IPS DF 6.9 (cell line): ENCODE data around the gene CLEC19A.

Experiments
- DNase-seq: peaks from one replicate; pipeline ENCODE4 v3.0.0-alpha.2; 2013; ENCODE audit warnings: low read depth, low spot score
- H3K27ac ChIP-seq: one replicate; pipeline ENCODE4 v1.5.1; 2013; ENCODE audit warnings: low read length, control low read depth
- H3K27me3 ChIP-seq: 2 replicates; pipeline ENCODE4 v1.6.1; 2013; ENCODE audit warnings: mild to moderate bottlenecking, low read length; ENCODE audit not compliant: control insufficient read depth, insufficient read depth
- H3K36me3 ChIP-seq: 2 replicates; pipeline ENCODE4 v1.6.1; 2013; ENCODE audit warnings: low read length; ENCODE audit not compliant: control insufficient read depth, insufficient read depth
- H3K4me1 ChIP-seq: 2 replicates; pipeline ENCODE4 v1.6.1; 2013; ENCODE audit warnings: low read length; ENCODE audit not compliant: control insufficient read depth, insufficient read depth
- H3K4me3 ChIP-seq: 2 replicates; pipeline ENCODE4 v1.5.1; 2013; ENCODE audit warnings: mild to moderate bottlenecking, low read length
- H3K9me3 ChIP-seq: 2 replicates; pipeline ENCODE4 v1.6.1; 2013; ENCODE audit warnings: low read length, inconsistent platforms; ENCODE audit not compliant: control insufficient read depth, insufficient read depth
- WGBS: extraction: QIAGEN DNeasy Blood & Tissue Kit; methylation state at CpG from one replicate; pipeline ENCODE4 v1.1.7; 2013; ENCODE audit warnings: mixed read lengths, missing lambda C conversion rate; ENCODE audit not compliant: insufficient read length, insufficient coverage; 5-methylcytosine and 5-hydroxymethylcytosine counted together

CLEC19A gene

DNA sequence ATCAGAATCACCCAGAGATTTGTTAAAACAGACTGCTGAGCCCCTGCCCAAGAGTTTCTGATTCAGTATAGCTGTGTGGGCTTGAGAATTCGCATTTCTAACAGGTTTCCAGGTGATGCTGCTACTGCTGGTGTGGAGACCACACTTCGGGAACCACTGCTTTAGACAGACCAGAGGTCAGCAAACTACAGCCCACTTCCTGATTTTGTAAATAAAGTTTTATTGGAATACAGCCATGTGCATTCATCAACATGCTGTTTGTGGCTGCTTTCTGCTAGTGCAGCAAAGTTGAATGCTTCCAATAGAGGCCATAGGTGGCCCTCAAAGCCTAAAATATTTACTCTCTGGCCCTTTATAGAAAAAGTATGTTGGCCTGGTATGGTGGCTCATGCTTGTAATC is 32.6 kb upstream of the CLEC19A start:
- no peak for DNase-seq
- H3K4me1 ChIP-seq: no peaks in the 10 kb centered on the region; the same call in 1 of the 2 replicates
- H3K4me3 ChIP-seq: no peak overlapping the region
- no peaks in the 10 kb centered on the region for H3K27me3 ChIP-seq
- H3K27ac ChIP-seq: no peak overlapping the region
- H3K9me3 ChIP-seq: no peaks in the 10 kb centered on the region; the same call in 1 of the 2 replicates
- no peaks in the 10 kb centered on the region for H3K36me3 ChIP-seq
- WGBS: no CpG with 5 or more reads among the region's 2 CpGs

- Histone ChIP-seq H3K36me3 (no peaks in the 10 kb centered on the region), H3K27ac (no peak overlapping the region), H3K4me3 (no peak overlapping the region), H3K4me1 (no peaks in the 10 kb centered on the region; the same call in 1 of the 2 replicates), H3K9me3 (no peaks in the 10 kb centered on the region; the same call in 1 of the 2 replicates), H3K27me3 (no peaks in the 10 kb centered on the region)
- WGBS: no CpG with 5 or more reads among the region's 4 CpGs
- DNase-seq: no peak
These were observed 30.9 kb upstream of the CLEC19A start for GRCh38 chr16:19254611-19255010.

DNA sequence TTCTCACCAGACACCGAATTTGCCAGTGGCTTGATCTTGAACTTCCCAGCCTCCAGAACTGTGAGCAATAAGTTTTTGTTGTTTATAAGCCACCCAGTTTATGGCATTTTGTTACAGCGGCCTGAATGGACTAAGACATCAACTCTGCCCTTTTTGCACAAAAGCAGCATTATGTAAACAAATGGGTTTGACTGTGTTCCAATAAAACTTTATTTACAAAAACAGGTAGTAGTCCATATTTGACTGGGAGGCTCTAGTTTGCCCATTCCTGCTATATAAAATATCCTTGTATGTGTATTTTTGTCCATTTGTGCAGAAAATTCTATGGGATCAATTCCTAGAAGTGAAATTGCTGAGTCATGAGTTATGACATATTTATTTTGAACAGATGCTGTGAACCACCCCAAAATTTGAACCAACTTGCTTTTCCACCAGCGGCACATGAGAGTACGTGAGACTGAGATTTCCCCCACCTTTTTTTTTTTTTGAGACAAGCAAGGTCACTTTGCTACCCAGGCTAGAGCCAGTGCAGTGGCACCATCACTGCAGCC is 21.3 kb upstream of the CLEC19A start:
- H3K4me3 ChIP-seq: no peak overlapping the region
- H3K27ac ChIP-seq: no peak overlapping the region
- DNase-seq: no peak
- no peaks in the 10 kb centered on the region for H3K4me1 ChIP-seq
- no peaks in the 10 kb centered on the region for H3K36me3 ChIP-seq
- no peaks in the 10 kb centered on the region for H3K9me3 ChIP-seq
- H3K27me3 ChIP-seq: no peaks in the 10 kb centered on the region
- no CpG with 5 or more reads among the region's 4 CpGs for WGBS

GRCh38 chr16:19265380-19265930 is 20.1 kb upstream of the CLEC19A start:
- no peak for DNase-seq
- Histone ChIP-seq H3K27ac (no peak overlapping the region), H3K27me3 (no peaks in the 10 kb centered on the region), H3K4me1 (no peaks in the 10 kb centered on the region), H3K9me3 (no peaks in the 10 kb centered on the region), H3K36me3 (no peaks in the 10 kb centered on the region), H3K4me3 (no peak overlapping the region)
- no CpG with 5 or more reads among the region's 9 CpGs for WGBS

GRCh38 chr16:19266774-19267173 is 18.8 kb upstream of the CLEC19A start:
- no peaks in the 10 kb centered on the region for H3K36me3 ChIP-seq
- H3K4me1 ChIP-seq: no peaks in the 10 kb centered on the region
- no peak for DNase-seq
- H3K27me3 ChIP-seq: no peaks in the 10 kb centered on the region
- no CpG with 5 or more reads among the region's 11 CpGs for WGBS
- H3K27ac ChIP-seq: no peak overlapping the region
- no peak overlapping the region for H3K4me3 ChIP-seq
- no peaks in the 10 kb centered on the region for H3K9me3 ChIP-seq

- Histone ChIP-seq H3K4me3 (no peak overlapping the region), H3K27me3 (no peaks in the 10 kb centered on the region), H3K27ac (no peak overlapping the region), H3K4me1 (no peaks in the 10 kb centered on the region), H3K36me3 (no peaks in the 10 kb centered on the region), H3K9me3 (no peaks in the 10 kb centered on the region)
- no CpG with 5 or more reads among the region's 2 CpGs for WGBS
- DNase-seq: no peak
These were observed 16.4 kb upstream of the CLEC19A start for GRCh38 chr16:19269098-19269497.

- H3K4me1 ChIP-seq: no peaks in the 10 kb centered on the region
- no peak overlapping the region for H3K27ac ChIP-seq
- no CpG with 5 or more reads among the region's 1 CpG for WGBS
- no peak for DNase-seq
- H3K4me3 ChIP-seq: no peak overlapping the region
- H3K27me3 ChIP-seq: 0 out of 2 replicates have a peak, but pooled peaks cover 1% of the 10 kb centered on the region
- no peaks in the 10 kb centered on the region for H3K9me3 ChIP-seq
- H3K36me3 ChIP-seq: no peaks in the 10 kb centered on the region
These were observed 11.2 kb upstream of the CLEC19A start for GRCh38 chr16:19274165-19274797.

DNA sequence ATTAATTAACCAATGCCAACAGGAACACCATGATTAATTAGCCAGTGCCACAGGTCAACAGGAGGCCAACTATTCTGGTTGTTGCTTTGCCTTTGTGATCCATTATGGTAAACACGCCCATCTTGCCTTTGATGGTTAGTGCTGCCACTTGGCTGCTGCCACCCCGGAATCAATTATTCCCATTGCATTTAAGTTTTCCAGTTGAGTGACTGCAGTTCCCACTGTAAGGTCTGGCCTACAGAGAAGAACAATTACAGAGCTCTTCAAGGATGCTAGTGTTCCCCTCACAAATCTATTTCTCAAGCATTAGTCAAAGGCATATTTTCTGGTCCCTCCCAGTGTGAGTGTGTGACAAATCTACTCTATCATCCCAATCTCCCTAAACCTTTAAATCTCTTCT is 7.1 kb upstream of the CLEC19A start:
- Histone ChIP-seq H3K27ac (no peak overlapping the region), H3K27me3 (0 out of 2 replicates have a peak, but pooled peaks cover 1% of the 10 kb centered on the region), H3K4me3 (no peak overlapping the region), H3K9me3 (no peaks in the 10 kb centered on the region), H3K36me3 (no peaks in the 10 kb centered on the region), H3K4me1 (no peaks in the 10 kb centered on the region)
- no CpG with 5 or more reads among the region's 2 CpGs for WGBS
- DNase-seq: no peak

DNA sequence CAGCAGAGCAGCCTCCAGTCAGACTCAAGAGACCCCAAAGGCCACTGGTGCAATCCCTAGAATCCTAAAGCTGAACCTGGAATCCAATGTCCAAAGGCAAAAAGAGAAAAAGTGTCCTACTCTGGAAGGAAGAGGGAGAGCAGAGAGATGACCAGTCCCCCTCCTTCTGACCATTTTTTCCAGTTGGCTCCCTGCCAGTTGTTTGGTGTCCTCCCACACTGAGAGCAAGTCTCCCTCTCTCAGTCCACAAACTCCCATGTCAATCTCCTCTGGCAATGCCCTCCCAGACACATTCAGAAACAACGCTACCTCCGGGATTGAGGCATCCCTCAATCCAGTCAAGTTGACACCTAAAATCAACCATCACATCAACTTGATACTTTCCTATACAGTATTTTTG is 4.3 kb upstream of the CLEC19A start:
- no peak for DNase-seq
- Histone ChIP-seq H3K4me1 (no peaks in the 10 kb centered on the region), H3K9me3 (no peaks in the 10 kb centered on the region), H3K36me3 (no peaks in the 10 kb centered on the region), H3K27ac (no peak overlapping the region), H3K27me3 (0 out of 2 replicates have a peak, but pooled peaks cover 1% of the 10 kb centered on the region), H3K4me3 (no peak overlapping the region)
- WGBS: no CpG with 5 or more reads among the region's 2 CpGs

- H3K4me3 ChIP-seq: no peak overlapping the region
- WGBS: no CpG with 5 or more reads among the region's 3 CpGs
- H3K4me1 ChIP-seq: no peaks in the 10 kb centered on the region
- no peaks in the 10 kb centered on the region for H3K36me3 ChIP-seq
- DNase-seq: no peak
- H3K27me3 ChIP-seq: 0 out of 2 replicates have a peak, but pooled peaks cover 1% of the 10 kb centered on the region
- no peak overlapping the region for H3K27ac ChIP-seq
- no peaks in the 10 kb centered on the region for H3K9me3 ChIP-seq
These were observed 3.4 kb upstream of the CLEC19A start for GRCh38 chr16:19282101-19282500.
